ENCODE data around the gene TRPC6. TPM values are rescaled to one million over a fixed set of nuclear protein-coding genes. Genes with fewer than 3 reads are reported as not detected.

Gene TRPC6
- total and polyA plus RNA-seq, 4 donors = 0.03 to 1.5 (median 0.17) TPM; not detected in 1

GRCh38 chr11:101511065-101511464 lies 72.7 kb downstream of the TRPC6 start:
- peaks cover 0 to 4% (median 0%) of the 10 kb centered on the region in 4 donors for H3K27me3 ChIP-seq (ENCODE audit: control insufficient read depth in 4 of 4, insufficient read depth in 4 of 4, low read length in 3 of 4)
- 83% methylated on average over 1 of the region's 1 CpG for WGBS
- no peak overlapping the region for H3K9ac ChIP-seq (ENCODE audit: low read depth in 1 of 2, low read length in 2 of 2)
- H3K4me1 ChIP-seq (ENCODE audit: control insufficient read depth in 4 of 4, insufficient read depth in 4 of 4, low read length in 3 of 4) = no peaks in the 10 kb centered on the region
- TF ChIP-seq NR2F2 (IDR thresholded peaks at IDR 0.05) = no peak
- no peak for TF ChIP-seq FOXA2 (IDR thresholded peaks at IDR 0.05)
- TF ChIP-seq RAD21 (IDR thresholded peaks at IDR 0.05) = no peak
- no peak for TF ChIP-seq HNF4G (IDR thresholded peaks at IDR 0.05)
- TF ChIP-seq ZBTB33 (IDR thresholded peaks at IDR 0.05) = no peak
- TF ChIP-seq FOXA1 (IDR thresholded peaks at IDR 0.05) = no peak
- TF ChIP-seq, protein P1, sequence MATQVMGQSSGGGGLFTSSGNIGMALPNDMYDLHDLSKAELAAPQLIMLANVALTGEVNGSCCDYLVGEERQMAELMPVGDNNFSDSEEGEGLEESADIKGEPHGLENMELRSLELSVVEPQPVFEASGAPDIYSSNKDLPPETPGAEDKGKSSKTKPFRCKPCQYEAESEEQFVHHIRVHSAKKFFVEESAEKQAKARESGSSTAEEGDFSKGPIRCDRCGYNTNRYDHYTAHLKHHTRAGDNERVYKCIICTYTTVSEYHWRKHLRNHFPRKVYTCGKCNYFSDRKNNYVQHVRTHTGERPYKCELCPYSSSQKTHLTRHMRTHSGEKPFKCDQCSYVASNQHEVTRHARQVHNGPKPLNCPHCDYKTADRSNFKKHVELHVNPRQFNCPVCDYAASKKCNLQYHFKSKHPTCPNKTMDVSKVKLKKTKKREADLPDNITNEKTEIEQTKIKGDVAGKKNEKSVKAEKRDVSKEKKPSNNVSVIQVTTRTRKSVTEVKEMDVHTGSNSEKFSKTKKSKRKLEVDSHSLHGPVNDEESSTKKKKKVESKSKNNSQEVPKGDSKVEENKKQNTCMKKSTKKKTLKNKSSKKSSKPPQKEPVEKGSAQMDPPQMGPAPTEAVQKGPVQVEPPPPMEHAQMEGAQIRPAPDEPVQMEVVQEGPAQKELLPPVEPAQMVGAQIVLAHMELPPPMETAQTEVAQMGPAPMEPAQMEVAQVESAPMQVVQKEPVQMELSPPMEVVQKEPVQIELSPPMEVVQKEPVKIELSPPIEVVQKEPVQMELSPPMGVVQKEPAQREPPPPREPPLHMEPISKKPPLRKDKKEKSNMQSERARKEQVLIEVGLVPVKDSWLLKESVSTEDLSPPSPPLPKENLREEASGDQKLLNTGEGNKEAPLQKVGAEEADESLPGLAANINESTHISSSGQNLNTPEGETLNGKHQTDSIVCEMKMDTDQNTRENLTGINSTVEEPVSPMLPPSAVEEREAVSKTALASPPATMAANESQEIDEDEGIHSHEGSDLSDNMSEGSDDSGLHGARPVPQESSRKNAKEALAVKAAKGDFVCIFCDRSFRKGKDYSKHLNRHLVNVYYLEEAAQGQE (IDR thresholded peaks at IDR 0.05) = no peak
- TF ChIP-seq, protein P2, sequence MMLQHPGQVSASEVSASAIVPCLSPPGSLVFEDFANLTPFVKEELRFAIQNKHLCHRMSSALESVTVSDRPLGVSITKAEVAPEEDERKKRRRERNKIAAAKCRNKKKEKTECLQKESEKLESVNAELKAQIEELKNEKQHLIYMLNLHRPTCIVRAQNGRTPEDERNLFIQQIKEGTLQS (IDR thresholded peaks at IDR 0.05) = no peak
- TF ChIP-seq JUND (IDR thresholded peaks at IDR 0.05) = no peak
- no peak for TF ChIP-seq YY1 (IDR thresholded peaks at IDR 0.05)
- TF ChIP-seq MAX (IDR thresholded peaks at IDR 0.05) = no peak
- no peak for TF ChIP-seq CTCF (IDR thresholded peaks at IDR 0.05; ENCODE audit: low read depth, low read length, missing input control)
- TF ChIP-seq EGR1 (IDR thresholded peaks at IDR 0.05; ENCODE audit: low read depth in 2 of 2) = no peak
- no peak for TF ChIP-seq SP1 (IDR thresholded peaks at IDR 0.05)
- no peak for TF ChIP-seq TAF1 (conservative IDR thresholded peaks at IDR 0.05)
- TF ChIP-seq GABPA (IDR thresholded peaks at IDR 0.05 in 1 of 2, conservative IDR thresholded peaks at IDR 0.05 in 1 of 2) = no peak
- no peak overlapping the region for H3K27ac ChIP-seq (ENCODE audit: low read depth in 1 of 2, low read length in 2 of 2)
- no peak for DNase-seq (ENCODE audit: low spot score)
- H3K4me3 ChIP-seq (ENCODE audit: low read depth in 1 of 3, low read length in 3 of 3) = no peak overlapping the region
- H3K9me3 ChIP-seq (ENCODE audit: control insufficient read depth in 4 of 4, low read length in 3 of 4) = no peaks in the 10 kb centered on the region
- H3K36me3 ChIP-seq (ENCODE audit: control insufficient read depth in 4 of 4, insufficient read depth in 3 of 4, low read depth in 1 of 4, low read length in 3 of 4) = no peaks in the 10 kb centered on the region

DNA sequence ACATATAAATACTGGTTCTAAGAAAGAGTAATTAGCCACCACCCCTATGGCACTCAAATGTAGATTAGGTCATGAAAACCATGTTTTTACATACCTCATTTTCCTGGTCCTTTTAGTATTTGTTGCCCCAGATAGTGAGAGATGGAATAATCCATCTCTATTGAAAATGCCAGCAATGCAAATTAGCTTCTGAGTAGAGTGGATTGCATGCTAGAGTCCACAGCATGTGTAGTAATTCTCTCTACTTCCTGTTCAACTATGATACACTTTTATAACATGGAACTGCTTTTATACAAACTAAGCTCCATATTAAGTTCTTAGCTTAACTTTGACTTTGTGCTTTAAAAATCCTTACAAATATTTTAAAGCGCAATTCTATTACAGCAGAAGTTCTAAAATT lies 73.2 kb downstream of the TRPC6 start:
- H3K27ac ChIP-seq (ENCODE audit: low read depth in 1 of 2, low read length in 2 of 2) = no peak overlapping the region
- whole genome bisulfite sequencing = 86% methylated on average over 1 of the region's 1 CpG

More for the DNA sequence above, 73.2 kb downstream of the TRPC6 start:
- Histone ChIP-seq H3K27me3 (ENCODE audit: control insufficient read depth in 4 of 4, insufficient read depth in 4 of 4, low read length in 3 of 4) (peaks cover 0 to 4% (median 0%) of the 10 kb centered on the region in 4 donors), H3K4me1 (ENCODE audit: control insufficient read depth in 4 of 4, insufficient read depth in 4 of 4, low read length in 3 of 4) (no peaks in the 10 kb centered on the region), H3K9ac (ENCODE audit: low read depth in 1 of 2, low read length in 2 of 2) (no peak overlapping the region), H3K9me3 (ENCODE audit: control insufficient read depth in 4 of 4, low read length in 3 of 4) (no peaks in the 10 kb centered on the region), H3K4me3 (ENCODE audit: low read depth in 1 of 3, low read length in 3 of 3) (no peak overlapping the region), H3K36me3 (ENCODE audit: control insufficient read depth in 4 of 4, insufficient read depth in 3 of 4, low read depth in 1 of 4, low read length in 3 of 4) (no peaks in the 10 kb centered on the region)
- DNase-seq (ENCODE audit: low spot score) = no peak
- no peak for TF ChIP-seq RAD21 (IDR thresholded peaks at IDR 0.05)
- TF ChIP-seq MAX (IDR thresholded peaks at IDR 0.05) = no peak
- no peak for TF ChIP-seq NR2F2 (IDR thresholded peaks at IDR 0.05)
- TF ChIP-seq HNF4G (IDR thresholded peaks at IDR 0.05) = no peak
- TF ChIP-seq TAF1 (conservative IDR thresholded peaks at IDR 0.05) = no peak
- TF ChIP-seq CTCF (IDR thresholded peaks at IDR 0.05; ENCODE audit: low read depth, low read length, missing input control) = no peak
